OCI-LY1 (cell line): ENCODE data around the gene SUN2.

Experiments used
- H2AFZ ChIP-seq: fragments of 200-600 bp; sonication (generic), shearing (Covaris generic); 2 replicates; pipeline ENCODE4 v1.6.0; 2014; ENCODE audit warnings: antibody characterized with exemption, mild to moderate bottlenecking, low read length
- H3F3A ChIP-seq: fragments of 200-600 bp; sonication (generic), shearing (Covaris generic); 2 replicates; pipeline ENCODE4 v1.6.0; 2014; ENCODE audit warnings: mild to moderate bottlenecking, antibody characterized with exemption, low read length, moderate library complexity; ENCODE audit not compliant: insufficient read depth
- H3K27ac ChIP-seq: fragments of 200-600 bp; sonication (generic); 2 replicates; pipeline ENCODE4 v1.5.1; 2014; ENCODE audit warnings: low read length, mixed run types, mild to moderate bottlenecking, low read depth; ENCODE audit not compliant: poor library complexity, severe bottlenecking
- H3K27me3 ChIP-seq: fragments of 200-600 bp; sonication (generic); 2 replicates; pipeline ENCODE4 v1.6.0; 2014; ENCODE audit warnings: antibody characterized with exemption, mild to moderate bottlenecking, low read length, moderate library complexity; ENCODE audit not compliant: insufficient read depth
- H3K36me3 ChIP-seq: fragments of 200-600 bp; sonication (generic); 2 replicates; pipeline ENCODE4 v1.6.1; 2014; ENCODE audit warnings: mild to moderate bottlenecking, antibody characterized with exemption, low read length, moderate library complexity, mixed read lengths; ENCODE audit not compliant: insufficient read depth
- H3K4me1 ChIP-seq: fragments of 200-600 bp; sonication (generic); 2 replicates; pipeline ENCODE4 v1.5.1; 2014; ENCODE audit warnings: mild to moderate bottlenecking, low read length, moderate library complexity; ENCODE audit not compliant: insufficient read depth, severe bottlenecking
- H3K4me2 ChIP-seq: fragments of 200-600 bp; sonication (generic), shearing (Covaris generic); 2 replicates; pipeline ENCODE4 v1.6.1; 2014; ENCODE audit warnings: low read length
- H3K4me3 ChIP-seq: fragments of 200-600 bp; sonication (generic); 2 replicates; pipeline ENCODE4 v1.5.1; 2014; ENCODE audit warnings: low read length, low read depth, mild to moderate bottlenecking, mixed read lengths; ENCODE audit not compliant: poor library complexity, severe bottlenecking
- H3K79me2 ChIP-seq: fragments of 200-600 bp; shearing (Covaris generic); 2 replicates; pipeline ENCODE4 v1.6.1; 2016; ENCODE audit warnings: mixed run types, low read length, mixed read lengths; ENCODE audit not compliant: insufficient read depth
- H3K9ac ChIP-seq: fragments of 200-600 bp; sonication (generic), shearing (Covaris generic); 2 replicates; pipeline ENCODE4 v1.6.1; 2014; ENCODE audit warnings: mild to moderate bottlenecking, low read length, mixed read lengths
- H3K9me2 ChIP-seq: fragments of 200-600 bp; sonication (generic), shearing (Covaris generic); 2 replicates; pipeline ENCODE4 v1.6.1; 2014; ENCODE audit warnings: low read depth, mild to moderate bottlenecking, low read length, mixed read lengths
- H3K9me3 ChIP-seq: fragments of 200-600 bp; shearing (Covaris generic); 2 replicates; pipeline ENCODE4 v1.6.1; 2014; ENCODE audit warnings: low read length, mixed read lengths
- H4K20me1 ChIP-seq: fragments of 200-600 bp; sonication (generic), shearing (Covaris generic); 2 replicates; pipeline ENCODE4 v1.6.0; 2016; ENCODE audit warnings: mild to moderate bottlenecking, low read length; ENCODE audit not compliant: insufficient read depth
- EZH2 ChIP-seq: fragments of 200-600 bp; sonication (generic), shearing (Covaris generic); IDR thresholded peaks from 2 replicates; pipeline ENCODE4 v1.8.0; 2017; ENCODE audit warnings: borderline replicate concordance, mixed run types, mild to moderate bottlenecking, antibody characterized with exemption, low read length, moderate library complexity, mixed read lengths
- TF ChIP-seq, protein P1 (sequence below): fragments of 200-600 bp; sonication (generic), shearing (Covaris generic); IDR thresholded peaks from 2 replicates; pipeline ENCODE4 v1.5.1; 2017; ENCODE audit warnings: mild to moderate bottlenecking, antibody characterized with exemption, low read length, moderate library complexity, mixed read lengths

Gene SUN2

DNA sequence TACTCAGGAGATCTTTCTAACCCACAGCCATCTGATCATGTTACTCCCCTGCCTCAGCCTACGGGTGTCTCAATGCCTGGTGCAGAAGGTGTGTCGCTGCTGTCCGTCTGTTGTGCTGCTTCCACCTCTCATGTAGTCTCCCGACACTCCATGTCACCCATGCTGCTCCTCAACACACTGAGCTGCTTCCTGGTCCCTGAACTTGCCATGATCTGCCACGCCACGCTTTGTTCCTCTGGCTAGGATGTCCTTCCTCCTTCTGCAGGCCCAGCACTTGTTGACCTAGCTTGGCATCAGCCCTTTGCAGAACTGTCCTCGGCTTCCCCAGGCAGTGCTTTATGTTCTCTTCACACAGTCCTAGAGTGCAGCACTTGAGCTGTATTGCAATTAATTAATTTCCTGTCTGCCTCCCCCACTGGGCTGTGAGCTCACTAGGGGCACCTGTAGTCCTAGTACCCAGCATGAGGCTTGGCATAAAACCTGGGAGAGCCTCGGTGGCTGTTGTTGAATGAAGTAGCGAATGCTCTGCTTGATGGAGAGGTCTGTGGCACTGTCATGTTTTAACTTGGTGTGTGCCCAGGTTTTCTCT, 40.5 kb downstream of the SUN2 start:
- H4K20me1 ChIP-seq: 0 out of 2 replicates have a peak, but pooled peaks cover 2% of the 10 kb centered on the region
- H3K36me3 ChIP-seq: peaks cover 62% of the 10 kb centered on the region; the same call in 1 of the 2 replicates
- no peak overlapping the region for H3K9ac ChIP-seq
- H3K4me2 ChIP-seq: no peak overlapping the region
- TF ChIP-seq, protein P1, sequence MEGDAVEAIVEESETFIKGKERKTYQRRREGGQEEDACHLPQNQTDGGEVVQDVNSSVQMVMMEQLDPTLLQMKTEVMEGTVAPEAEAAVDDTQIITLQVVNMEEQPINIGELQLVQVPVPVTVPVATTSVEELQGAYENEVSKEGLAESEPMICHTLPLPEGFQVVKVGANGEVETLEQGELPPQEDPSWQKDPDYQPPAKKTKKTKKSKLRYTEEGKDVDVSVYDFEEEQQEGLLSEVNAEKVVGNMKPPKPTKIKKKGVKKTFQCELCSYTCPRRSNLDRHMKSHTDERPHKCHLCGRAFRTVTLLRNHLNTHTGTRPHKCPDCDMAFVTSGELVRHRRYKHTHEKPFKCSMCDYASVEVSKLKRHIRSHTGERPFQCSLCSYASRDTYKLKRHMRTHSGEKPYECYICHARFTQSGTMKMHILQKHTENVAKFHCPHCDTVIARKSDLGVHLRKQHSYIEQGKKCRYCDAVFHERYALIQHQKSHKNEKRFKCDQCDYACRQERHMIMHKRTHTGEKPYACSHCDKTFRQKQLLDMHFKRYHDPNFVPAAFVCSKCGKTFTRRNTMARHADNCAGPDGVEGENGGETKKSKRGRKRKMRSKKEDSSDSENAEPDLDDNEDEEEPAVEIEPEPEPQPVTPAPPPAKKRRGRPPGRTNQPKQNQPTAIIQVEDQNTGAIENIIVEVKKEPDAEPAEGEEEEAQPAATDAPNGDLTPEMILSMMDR: no peak
- TF ChIP-seq EZH2: no peak
- no peaks in the 10 kb centered on the region for H3K27me3 ChIP-seq
- H3K79me2 ChIP-seq: peaks cover 37% of the 10 kb centered on the region
- no peak overlapping the region for H3K27ac ChIP-seq
- H2AFZ ChIP-seq: no peak overlapping the region
- H3K9me2 ChIP-seq: no peaks in the 10 kb centered on the region
- no peaks in the 10 kb centered on the region for H3K4me1 ChIP-seq
- no peak overlapping the region for H3K4me3 ChIP-seq
- no peaks in the 10 kb centered on the region for H3F3A ChIP-seq
- no peaks in the 10 kb centered on the region for H3K9me3 ChIP-seq

DNA sequence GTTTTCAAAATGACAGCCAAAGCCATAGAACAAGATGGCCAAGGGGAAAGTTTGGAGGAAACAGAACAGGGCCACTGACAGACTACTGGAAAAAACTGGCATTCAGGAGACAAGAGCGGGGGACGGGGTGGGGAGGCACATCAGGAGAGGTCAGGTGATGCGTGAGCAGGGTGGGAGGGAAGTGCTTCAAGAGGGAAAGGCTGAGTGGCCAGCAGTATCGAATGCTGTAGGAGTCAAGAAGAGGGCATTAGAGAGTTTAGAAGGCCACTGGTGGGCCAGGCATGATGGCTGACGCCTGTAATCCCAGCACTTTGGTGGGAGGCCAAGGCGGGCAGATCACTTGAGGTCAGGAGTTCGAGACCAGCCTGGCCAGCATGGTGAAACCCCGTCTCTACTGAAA, 41.9 kb downstream of the SUN2 start:
- Histone ChIP-seq H3K9ac (no peak overlapping the region), H3K27ac (no peak overlapping the region), H4K20me1 (0 out of 2 replicates have a peak, but pooled peaks cover 2% of the 10 kb centered on the region), H2AFZ (no peak overlapping the region), H3K4me2 (no peak overlapping the region), H3K9me2 (no peaks in the 10 kb centered on the region), H3F3A (no peaks in the 10 kb centered on the region), H3K79me2 (peaks cover 48% of the 10 kb centered on the region), H3K4me3 (no peak overlapping the region), H3K36me3 (peaks cover 65% of the 10 kb centered on the region; the same call in 1 of the 2 replicates), H3K27me3 (no peaks in the 10 kb centered on the region), H3K9me3 (no peaks in the 10 kb centered on the region), H3K4me1 (peaks cover 10% of the 10 kb centered on the region)
- no peak for TF ChIP-seq EZH2
- TF ChIP-seq, protein P1: no peak

DNA sequence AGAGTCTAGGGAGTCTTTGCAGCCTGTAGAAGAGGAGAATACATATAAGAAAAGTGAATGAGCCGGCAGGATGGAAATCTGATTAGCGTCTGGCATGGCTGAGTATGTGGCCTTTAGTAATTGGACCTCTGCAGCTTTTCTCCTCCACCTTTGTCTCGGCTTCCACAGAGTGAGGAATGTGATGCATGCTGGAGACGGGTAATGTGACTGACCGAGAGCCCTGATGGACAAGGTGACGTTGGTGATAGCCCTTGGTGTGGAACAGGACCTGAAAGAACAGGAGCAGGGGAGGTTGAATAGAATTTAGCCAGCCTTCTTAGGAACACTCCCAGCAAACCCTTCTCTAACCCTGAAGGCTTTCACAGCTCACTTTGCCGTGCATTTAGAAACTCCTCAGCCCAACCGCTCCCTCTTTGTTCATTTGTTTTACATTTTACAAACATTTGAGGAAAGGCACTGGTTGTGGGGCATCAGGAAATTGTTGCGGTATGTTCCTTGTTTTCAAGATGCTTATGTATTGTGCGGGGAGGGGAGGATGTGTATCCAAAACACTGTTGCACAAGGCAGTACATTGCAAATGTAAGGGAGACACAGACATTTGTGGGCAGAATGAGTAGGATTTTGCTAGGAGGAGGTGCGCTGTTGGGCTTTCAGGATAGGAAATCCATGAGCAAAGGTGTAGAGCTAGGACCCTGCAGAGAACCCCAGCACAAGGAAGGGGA, 43.2 kb downstream of the SUN2 start:
- Histone ChIP-seq H3K36me3 (peaks cover 55% of the 10 kb centered on the region; the same call in 1 of the 2 replicates), H3K4me1 (peaks cover 23% of the 10 kb centered on the region), H2AFZ (no peak overlapping the region), H3K27ac (no peak overlapping the region), H3K27me3 (no peaks in the 10 kb centered on the region), H3K4me3 (no peak overlapping the region), H3F3A (no peaks in the 10 kb centered on the region), H4K20me1 (0 out of 2 replicates have a peak, but pooled peaks cover 4% of the 10 kb centered on the region), H3K4me2 (no peak overlapping the region), H3K9me2 (no peaks in the 10 kb centered on the region), H3K9me3 (no peaks in the 10 kb centered on the region), H3K79me2 (peaks cover 59% of the 10 kb centered on the region), H3K9ac (no peak overlapping the region)
- TF ChIP-seq, protein P1: no peak
- TF ChIP-seq EZH2: no peak
